GM06990 (cell line): ENCODE measurements around the gene C1orf122.

ENCODE experiments used
- DNase-seq: peaks from one replicate; pipeline ENCODE4 v3.0.0-alpha.2; 2011; ENCODE audit not compliant: insufficient read length; ENCODE audit errors: extremely low read depth
- H3K27me3 ChIP-seq: replicated peaks from 2 replicates; pipeline ENCODE4 v1.6.0; 2011; ENCODE audit warnings: low read length; ENCODE audit not compliant: control insufficient read depth, insufficient read depth
- H3K36me3 ChIP-seq: 2 replicates; pipeline ENCODE4 v1.5.1; 2011; ENCODE audit warnings: low read length; ENCODE audit not compliant: control insufficient read depth, insufficient read depth
- H3K4me3 ChIP-seq: replicated peaks from 2 replicates; pipeline ENCODE4 v1.5.1; 2011; ENCODE audit warnings: low read depth, mild to moderate bottlenecking, control low read depth, low read length
- TF ChIP-seq, protein P1 (sequence below): IDR thresholded peaks from 2 replicates; pipeline ENCODE4 v1.5.1; 2011; ENCODE audit warnings: low read length, control low read depth, mild to moderate bottlenecking, inconsistent platforms; ENCODE audit not compliant: insufficient read depth, poor library complexity, severe bottlenecking

C1orf122 gene

DNA sequence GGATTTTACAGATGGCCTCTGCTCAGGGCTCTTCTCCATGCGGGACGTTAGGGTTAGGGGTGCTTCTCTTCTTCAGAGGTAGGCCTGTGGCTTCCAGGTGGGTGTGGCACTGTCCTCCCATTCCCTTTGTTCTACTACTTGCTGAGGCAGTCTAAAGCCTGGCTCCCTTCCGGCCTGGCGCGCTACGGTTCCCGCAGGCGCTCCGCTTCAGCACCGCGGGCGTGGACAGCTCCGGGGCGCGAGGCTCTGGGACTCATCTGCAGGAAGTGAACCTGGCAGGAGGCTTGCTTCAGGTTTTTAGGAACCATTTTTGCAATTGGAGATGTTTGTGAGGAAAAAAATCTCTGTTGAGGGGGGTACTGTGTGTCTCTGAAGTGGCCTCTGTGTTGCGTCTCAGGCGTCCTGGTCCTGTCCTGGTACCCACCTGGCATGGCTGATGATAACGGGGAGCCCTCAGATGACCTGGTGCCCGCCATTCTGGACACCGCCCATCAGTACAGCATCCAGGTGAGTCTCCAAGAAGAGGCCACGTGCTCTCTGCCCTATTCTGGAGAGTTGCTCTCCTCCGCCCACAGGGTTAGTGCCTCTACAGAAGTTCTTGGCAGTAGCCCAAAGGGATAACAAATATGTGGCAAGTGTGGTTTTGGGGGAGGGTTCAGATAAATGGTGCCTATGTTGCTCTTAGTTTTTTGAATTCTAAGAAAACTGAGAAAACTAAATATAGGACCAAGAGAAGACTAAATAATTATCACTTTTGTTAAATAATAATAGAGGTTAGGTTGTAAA lies 12.1 kb upstream of the C1orf122 start:
- DNase-seq: peak; percentile 31
- TF ChIP-seq, protein P1, sequence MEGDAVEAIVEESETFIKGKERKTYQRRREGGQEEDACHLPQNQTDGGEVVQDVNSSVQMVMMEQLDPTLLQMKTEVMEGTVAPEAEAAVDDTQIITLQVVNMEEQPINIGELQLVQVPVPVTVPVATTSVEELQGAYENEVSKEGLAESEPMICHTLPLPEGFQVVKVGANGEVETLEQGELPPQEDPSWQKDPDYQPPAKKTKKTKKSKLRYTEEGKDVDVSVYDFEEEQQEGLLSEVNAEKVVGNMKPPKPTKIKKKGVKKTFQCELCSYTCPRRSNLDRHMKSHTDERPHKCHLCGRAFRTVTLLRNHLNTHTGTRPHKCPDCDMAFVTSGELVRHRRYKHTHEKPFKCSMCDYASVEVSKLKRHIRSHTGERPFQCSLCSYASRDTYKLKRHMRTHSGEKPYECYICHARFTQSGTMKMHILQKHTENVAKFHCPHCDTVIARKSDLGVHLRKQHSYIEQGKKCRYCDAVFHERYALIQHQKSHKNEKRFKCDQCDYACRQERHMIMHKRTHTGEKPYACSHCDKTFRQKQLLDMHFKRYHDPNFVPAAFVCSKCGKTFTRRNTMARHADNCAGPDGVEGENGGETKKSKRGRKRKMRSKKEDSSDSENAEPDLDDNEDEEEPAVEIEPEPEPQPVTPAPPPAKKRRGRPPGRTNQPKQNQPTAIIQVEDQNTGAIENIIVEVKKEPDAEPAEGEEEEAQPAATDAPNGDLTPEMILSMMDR: no peak
- peaks cover 16% of the 10 kb centered on the region for H3K36me3 ChIP-seq
- no peaks in the 10 kb centered on the region for H3K27me3 ChIP-seq
- H3K4me3 ChIP-seq: peak overlapping the region; percentile 77

DNA sequence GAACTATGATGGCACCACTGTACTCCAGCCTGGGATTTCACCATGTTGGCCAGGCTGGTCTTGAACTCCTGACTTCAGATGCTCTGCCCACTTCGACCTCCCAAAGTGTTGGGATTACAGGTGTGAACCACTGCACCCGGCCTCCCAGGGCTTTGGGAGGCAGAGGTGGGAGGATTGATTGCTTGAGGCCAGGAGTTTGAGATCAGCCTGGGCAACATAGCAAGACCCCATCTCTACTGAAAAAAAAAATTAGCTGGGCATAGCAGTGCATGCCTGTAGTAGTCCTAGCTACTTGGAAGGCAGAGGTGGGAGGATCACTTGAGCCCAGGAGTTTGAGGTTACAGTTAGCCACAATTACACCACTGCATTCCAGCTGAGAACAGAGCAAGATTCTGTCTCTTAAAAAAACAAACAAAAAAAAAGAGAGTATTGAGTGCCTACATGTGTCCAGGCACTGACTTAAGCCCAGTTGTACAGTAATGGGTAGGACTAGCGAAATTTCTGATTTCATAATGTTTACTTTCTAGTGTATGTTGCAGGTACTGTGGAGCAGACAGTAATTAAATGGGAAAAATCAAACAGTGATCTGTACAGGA lies 9.7 kb upstream of the C1orf122 start:
- Histone ChIP-seq H3K4me3 (no peak overlapping the region), H3K27me3 (no peaks in the 10 kb centered on the region), H3K36me3 (peaks cover 21% of the 10 kb centered on the region)
- TF ChIP-seq, protein P1: no peak
- DNase-seq: no peak

DNA sequence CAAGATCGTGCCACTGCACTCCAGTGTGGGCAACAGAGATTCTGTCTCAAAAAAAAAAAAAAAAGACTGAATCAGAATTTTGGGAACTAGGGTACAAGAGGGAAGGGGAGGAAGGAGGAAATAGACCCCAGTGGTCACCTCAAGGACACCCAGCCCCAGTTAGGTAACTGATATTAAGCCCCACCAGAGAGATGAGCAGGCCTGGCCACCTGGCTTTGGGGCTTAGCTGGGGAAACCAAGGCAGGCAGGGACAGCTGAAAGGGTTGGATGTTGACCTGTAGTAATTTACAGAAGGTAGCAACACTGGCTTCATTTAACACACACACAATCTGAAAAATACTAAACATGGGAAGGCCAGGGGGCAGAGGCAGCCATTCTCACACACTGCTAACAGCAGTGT lies 5.2 kb upstream of the C1orf122 start:
- TF ChIP-seq, protein P1: no peak
- DNase-seq: no peak
- Histone ChIP-seq H3K4me3 (no peak overlapping the region), H3K27me3 (no peaks in the 10 kb centered on the region), H3K36me3 (peaks cover 39% of the 10 kb centered on the region)

DNA sequence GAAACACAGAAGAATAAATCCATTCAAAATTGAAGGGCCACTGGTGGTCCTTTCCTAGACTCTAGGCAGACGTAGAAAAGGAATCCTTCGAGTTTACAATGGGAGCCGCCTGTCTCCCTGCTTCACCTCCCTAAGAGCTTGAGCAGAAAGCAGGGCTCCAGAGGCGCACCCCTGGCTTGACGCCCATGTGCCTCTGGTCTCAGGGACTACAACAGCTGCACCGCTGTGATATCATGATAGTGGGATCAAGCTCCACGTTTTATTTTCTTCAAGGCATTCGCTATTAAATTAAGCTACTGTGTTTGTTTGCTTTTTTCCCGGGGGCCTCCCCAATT lies 403 bp upstream of the C1orf122 start:
- Histone ChIP-seq H3K27me3 (no peaks in the 10 kb centered on the region), H3K4me3 (peak overlapping the region; percentile 91), H3K36me3 (peaks cover 23% of the 10 kb centered on the region)
- TF ChIP-seq, protein P1: no peak
- no peak for DNase-seq

DNA sequence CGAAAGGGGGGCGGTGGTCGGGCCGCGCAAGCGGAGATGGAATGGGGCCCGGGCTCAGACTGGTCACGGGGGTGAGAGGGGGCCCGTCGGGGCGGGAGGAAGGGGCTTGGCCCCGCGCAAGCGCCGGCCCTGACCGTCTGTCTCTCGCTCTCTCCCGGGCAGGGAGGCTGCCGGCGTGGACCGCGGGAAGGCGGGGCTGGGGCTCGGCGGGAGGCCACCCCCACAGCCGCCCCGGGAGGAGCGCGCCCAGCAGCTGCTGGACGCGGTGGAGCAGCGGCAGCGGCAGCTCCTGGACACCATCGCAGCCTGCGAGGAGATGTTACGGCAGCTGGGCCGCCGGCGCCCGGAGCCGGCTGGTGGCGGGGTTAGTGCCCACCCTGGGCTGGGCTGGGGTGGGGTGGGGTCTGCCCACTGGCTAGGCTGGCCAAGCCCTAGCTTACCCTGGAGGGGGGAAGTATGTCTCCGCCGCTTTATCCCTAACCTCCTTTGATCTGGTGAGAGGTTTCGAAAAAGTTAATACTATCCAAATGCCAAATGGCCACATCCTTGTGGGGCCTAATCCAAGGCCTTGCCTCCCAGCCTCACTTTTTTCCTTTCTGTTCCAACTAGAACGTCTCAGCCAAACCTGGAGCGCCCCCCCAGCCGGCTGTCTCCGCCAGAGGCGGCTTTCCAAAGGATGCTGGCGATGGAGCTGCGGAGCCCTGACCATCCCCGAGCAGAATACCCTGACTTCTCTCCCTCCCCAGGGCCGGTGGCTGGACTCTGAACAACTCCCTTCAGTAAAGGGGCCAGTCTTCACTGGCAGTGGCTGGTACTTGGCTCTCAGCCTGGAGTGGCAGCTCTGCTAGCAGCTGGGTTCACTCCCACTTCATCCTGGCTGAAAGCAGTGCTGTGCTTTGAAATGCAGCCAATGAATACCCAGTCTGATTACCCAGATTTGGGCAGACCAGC lies 1.1 kb downstream of the C1orf122 start:
- Histone ChIP-seq H3K36me3 (peaks cover 19% of the 10 kb centered on the region), H3K27me3 (no peaks in the 10 kb centered on the region), H3K4me3 (peak overlapping the region; percentile 91)
- DNase-seq: peak; percentile 15
- TF ChIP-seq, protein P1: peak; percentile 2
